ENCODE results near the gene TRIML2. TPM values are rescaled to one million over a fixed set of nuclear protein-coding genes. Genes with fewer than 3 reads are reported as not detected.

TRIML2 gene
- total RNA-seq, 4 donors from 2014 or later, result not detected

DNA sequence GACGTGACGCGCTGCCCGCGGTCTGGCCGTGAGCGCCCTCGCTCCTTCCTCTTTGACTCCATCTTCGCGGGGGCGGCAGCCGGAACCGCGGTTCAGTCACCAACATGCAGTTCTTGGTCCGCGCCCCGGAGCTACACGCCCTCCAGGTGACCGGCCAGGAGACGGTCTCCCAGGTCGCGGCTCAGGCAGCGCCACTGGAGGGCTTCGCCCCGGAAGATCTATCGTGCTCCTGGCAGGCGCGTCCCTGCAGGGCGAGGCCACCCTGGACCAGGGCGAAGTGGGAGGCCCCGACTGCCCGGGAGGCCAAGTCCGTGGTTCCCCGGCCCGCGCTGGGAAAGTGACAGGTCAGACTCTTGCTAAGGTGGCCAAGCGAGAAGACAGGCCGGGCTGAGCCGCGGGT lies 2.9 kb downstream of the TRIML2 start:
- TF ChIP-seq, protein P1, sequence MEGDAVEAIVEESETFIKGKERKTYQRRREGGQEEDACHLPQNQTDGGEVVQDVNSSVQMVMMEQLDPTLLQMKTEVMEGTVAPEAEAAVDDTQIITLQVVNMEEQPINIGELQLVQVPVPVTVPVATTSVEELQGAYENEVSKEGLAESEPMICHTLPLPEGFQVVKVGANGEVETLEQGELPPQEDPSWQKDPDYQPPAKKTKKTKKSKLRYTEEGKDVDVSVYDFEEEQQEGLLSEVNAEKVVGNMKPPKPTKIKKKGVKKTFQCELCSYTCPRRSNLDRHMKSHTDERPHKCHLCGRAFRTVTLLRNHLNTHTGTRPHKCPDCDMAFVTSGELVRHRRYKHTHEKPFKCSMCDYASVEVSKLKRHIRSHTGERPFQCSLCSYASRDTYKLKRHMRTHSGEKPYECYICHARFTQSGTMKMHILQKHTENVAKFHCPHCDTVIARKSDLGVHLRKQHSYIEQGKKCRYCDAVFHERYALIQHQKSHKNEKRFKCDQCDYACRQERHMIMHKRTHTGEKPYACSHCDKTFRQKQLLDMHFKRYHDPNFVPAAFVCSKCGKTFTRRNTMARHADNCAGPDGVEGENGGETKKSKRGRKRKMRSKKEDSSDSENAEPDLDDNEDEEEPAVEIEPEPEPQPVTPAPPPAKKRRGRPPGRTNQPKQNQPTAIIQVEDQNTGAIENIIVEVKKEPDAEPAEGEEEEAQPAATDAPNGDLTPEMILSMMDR (IDR thresholded peaks at IDR 0.05; ENCODE audit: low read depth), result no peak

DNA sequence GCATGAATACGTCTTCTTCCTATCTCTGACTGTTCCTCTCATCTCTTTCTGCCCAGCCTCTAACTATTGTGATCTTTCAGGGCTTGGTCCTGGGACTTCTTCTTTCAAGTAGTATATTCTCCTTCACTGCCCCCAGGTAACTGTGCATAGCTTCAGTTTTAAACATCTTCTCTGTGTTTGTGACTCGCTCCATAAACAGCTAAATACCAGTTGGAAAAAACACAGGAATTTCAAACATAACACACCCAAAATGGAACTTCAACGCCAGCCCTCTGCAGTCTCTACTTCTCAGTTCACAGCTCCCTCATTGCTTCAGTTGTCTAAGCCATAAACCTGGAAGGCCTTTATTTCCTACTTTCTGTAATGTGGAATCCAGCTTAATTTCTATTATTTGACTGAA lies 16.6 kb downstream of the TRIML2 start:
- TF ChIP-seq, protein P1 (IDR thresholded peaks at IDR 0.05; ENCODE audit: low read depth), result no peak

DNA sequence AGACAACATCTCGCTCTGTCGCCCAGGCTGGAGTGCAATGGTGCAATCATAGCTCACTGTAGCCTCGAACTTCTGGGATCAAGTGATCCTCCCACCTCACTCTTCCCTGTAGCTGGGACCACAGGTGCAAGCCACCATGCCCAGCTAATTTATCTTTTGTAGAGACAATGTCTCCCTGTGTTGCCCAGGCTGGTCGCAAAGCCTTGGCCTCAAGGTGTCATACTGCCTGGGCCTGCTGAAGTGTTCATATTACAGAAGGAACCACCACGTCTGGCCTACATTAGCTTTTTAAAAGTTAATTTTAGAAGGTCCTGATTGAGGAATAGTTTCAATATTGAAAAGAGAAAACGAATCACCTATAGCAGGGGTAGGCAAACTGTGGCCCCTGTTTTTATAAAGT lies 22.5 kb downstream of the TRIML2 start:
- TF ChIP-seq, protein P1 (IDR thresholded peaks at IDR 0.05; ENCODE audit: low read depth), result no peak

DNA sequence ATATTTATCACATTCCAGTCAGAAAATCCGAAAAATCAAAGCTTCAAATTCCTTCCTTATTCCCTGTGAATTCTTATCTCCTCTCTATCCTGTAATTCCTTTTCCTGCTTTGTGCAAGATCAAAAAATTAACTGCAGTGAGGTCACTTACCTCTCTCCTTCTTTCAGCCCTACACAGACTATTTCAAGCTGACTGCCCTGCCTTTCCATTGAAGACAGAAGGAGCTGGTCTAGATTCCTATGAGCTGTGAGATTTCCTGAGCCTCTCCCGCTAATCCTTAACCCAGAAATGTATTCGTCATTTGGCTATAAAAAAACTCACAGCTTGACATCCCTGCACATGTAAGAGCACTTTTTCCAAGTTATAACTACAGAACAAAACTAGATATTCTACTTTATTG lies 26.6 kb downstream of the TRIML2 start:
- TF ChIP-seq, protein P1 (IDR thresholded peaks at IDR 0.05; ENCODE audit: low read depth), result no peak

DNA sequence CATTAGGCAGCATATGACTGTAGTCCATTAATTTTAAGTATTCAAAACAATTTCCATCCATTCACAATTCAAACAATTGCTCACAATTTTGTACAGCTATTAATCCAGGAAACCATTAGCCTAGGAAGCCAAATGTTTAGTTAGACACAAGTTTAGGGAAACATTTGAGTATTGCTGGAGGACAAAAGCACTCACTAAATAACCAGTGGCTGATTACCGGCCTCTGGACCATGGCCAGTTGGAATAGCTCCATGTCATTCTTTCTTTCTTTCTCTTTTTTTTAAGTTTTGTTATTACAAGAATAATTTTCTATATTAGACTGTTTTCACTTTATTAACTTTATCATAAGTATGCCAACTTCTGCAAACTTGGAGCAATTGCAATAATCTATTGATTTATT lies 31.3 kb downstream of the TRIML2 start:
- TF ChIP-seq, protein P1 (IDR thresholded peaks at IDR 0.05; ENCODE audit: low read depth), result no peak

DNA sequence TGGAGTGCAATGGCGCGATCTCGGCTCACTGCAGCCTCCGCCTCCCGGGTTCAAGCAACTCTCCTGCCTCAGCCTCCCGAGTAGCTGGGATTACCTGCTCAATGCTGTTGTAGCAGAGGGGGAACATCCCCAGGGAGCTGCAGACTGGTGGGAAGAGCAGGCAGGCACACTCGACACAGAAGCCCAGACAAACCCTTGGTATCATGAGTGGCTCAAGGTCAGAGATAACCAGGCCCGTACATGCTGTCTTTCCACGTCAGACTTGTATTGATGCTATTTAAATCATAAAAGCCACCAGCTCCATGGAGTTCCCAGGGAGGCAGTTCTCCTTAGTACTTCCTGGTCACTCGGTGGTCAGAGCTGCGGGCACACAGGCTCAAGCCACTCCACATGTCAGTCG lies 33.2 kb downstream of the TRIML2 start:
- TF ChIP-seq, protein P1 (IDR thresholded peaks at IDR 0.05; ENCODE audit: low read depth), result no peak

DNA sequence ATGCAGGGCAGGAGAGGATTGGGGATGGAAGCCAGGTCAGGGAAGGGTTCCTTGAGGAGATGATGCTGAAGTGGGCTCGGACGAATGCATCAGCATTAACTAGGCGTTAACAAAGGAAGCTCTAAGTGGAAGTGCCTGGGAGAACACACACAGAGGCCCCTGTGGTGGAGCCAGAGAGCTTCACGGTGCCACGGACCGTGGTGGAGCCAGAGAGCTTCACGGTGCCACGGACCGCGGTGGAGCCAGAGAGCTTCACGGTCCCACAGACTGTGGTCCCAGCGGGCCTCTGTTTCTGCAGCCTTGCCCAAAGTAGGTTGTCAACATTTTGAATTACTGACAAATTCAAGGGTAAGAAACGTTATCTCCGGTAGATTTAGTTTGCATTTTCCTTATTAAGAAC lies 48.3 kb downstream of the TRIML2 start:
- TF ChIP-seq, protein P1 (IDR thresholded peaks at IDR 0.05; ENCODE audit: low read depth), result no peak
